Panc1 (cell line): ENCODE results near the gene ITPR3. TPM values are rescaled to one million over a fixed set of nuclear protein-coding genes. Genes with fewer than 3 reads are reported as not detected.

ENCODE experiments used
- ATAC-seq: fragments of 200-7000 bp; cut with Tn5 transposase; 2 replicates; pipeline ENCODE4 v1.9.1; 2020; ENCODE audit warnings: mild to moderate bottlenecking, moderate library complexity
- BruUV-seq: library from RNA; stranded (reverse); fragments of 400-500 nt; replicated peaks from 2 replicates; lab custom pipeline; 2021; lab: Mats Ljungman, UMichigan
- CTCF ChIA-PET: fragments of 300-600 bp; sonication (Branson Sonifier 250); formaldehyde crosslinking; loops from one replicate; lab custom pipeline; 2022; ENCODE audit warnings: antibody characterized with exemption; lab: Charles Lee
- POLR2A ChIA-PET: fragments of 300-600 bp; sonication (Branson Sonifier 250); formaldehyde crosslinking; loops from one replicate; lab custom pipeline; 2022; ENCODE audit warnings: antibody characterized with exemption; lab: Charles Lee
- DNase-seq: peaks from one replicate; pipeline ENCODE4 v3.0.0-alpha.2; 2010; ENCODE audit warnings: low read depth, low spot score
- H3K27ac ChIP-seq: 2 replicates; pipeline ENCODE4 v1.5.1; 2011; ENCODE audit warnings: mild to moderate bottlenecking, low read length, inconsistent platforms
- H3K27me3 ChIP-seq: fragments of 200-500 bp; sonication (Bioruptor generic); 2 replicates; pipeline ENCODE4 v1.6.0; 2014; ENCODE audit warnings: low read length, inconsistent platforms; ENCODE audit not compliant: control insufficient read depth, insufficient read depth
- H3K36me3 ChIP-seq: fragments of 200-500 bp; sonication (Bioruptor generic); 2 replicates; pipeline ENCODE4 v1.5.1; 2014; ENCODE audit warnings: inconsistent platforms, mild to moderate bottlenecking, low read length, moderate library complexity; ENCODE audit not compliant: control insufficient read depth, insufficient read depth
- H3K4me1 ChIP-seq: 2 replicates; pipeline ENCODE4 v1.5.1; 2011; ENCODE audit warnings: inconsistent platforms, mild to moderate bottlenecking, low read length, moderate library complexity; ENCODE audit not compliant: control insufficient read depth, insufficient read depth
- H3K4me3 ChIP-seq, 2 experiments: 2 replicates each; pipeline ENCODE4 v1.5.1; 2011 to 2012; ENCODE audit warnings: low read depth in 2 of 2, low read length in 2 of 2, mild to moderate bottlenecking in 2 of 2, inconsistent platforms in 1 of 2, moderate library complexity in 1 of 2
- H3K9me3 ChIP-seq: fragments of 200-500 bp; sonication (Bioruptor generic); 2 replicates; pipeline ENCODE4 v1.5.1; 2014; ENCODE audit warnings: low read depth, mild to moderate bottlenecking, inconsistent platforms, low read length, moderate library complexity; ENCODE audit not compliant: control insufficient read depth, insufficient read depth
- POLR2AphosphoS5 ChIP-seq: IDR thresholded peaks from 2 replicates; pipeline ENCODE4 v1.6.1; 2012; ENCODE audit warnings: mild to moderate bottlenecking, low read depth, low read length, moderate library complexity
- SIN3A ChIP-seq: IDR thresholded peaks from 2 replicates; pipeline ENCODE4 v1.6.1; 2012; ENCODE audit warnings: low read depth, mild to moderate bottlenecking, low read length, moderate library complexity, borderline replicate concordance; ENCODE audit not compliant: insufficient read depth
- TCF7L2 ChIP-seq: IDR thresholded peaks from 2 replicates; pipeline ENCODE4 v1.6.1; 2011; ENCODE audit warnings: mild to moderate bottlenecking, low read depth, low read length, inconsistent platforms
- in situ Hi-C: cut with HindIII; loops from 2 replicates; pipeline ENCODE4 v1.10.0; 2016; ENCODE audit warnings: low sequenced_read_pairs, low pct_unique_long_range_greater_than_20kb
- intact Hi-C: fragments of 100-400 bp; cut with micrococcal nuclease; formaldehyde crosslinking; loops from one replicate; pipeline ENCODE4 v1.10.0; 2022; ENCODE audit not compliant: unreplicated experiment
- total RNA-seq: library from RNA; stranded (reverse); gene quantifications from one replicate; pipeline ENCODE4 v1.2.1, GENCODE V29; 2021; ENCODE audit not compliant: unreplicated experiment
- TF ChIP-seq, protein P1 (sequence below): fragments of 450-650 bp; IDR thresholded peaks from 2 replicates; pipeline ENCODE4 v1.5.1; 2017; ENCODE audit warnings: mild to moderate bottlenecking
- TF ChIP-seq, protein P2 (sequence below), 2 experiments: IDR thresholded peaks; 2 replicates each; pipeline ENCODE4 v1.6.1; 2011 to 2012; ENCODE audit warnings: low read depth in 2 of 2, control low read depth in 1 of 2, low read length in 1 of 2, mild to moderate bottlenecking in 1 of 2, moderate library complexity in 1 of 2; ENCODE audit not compliant: insufficient read depth in 1 of 2

Gene ITPR3
- total RNA-seq, 1 experiment from 2014 or later = 65.8 TPM

DNA sequence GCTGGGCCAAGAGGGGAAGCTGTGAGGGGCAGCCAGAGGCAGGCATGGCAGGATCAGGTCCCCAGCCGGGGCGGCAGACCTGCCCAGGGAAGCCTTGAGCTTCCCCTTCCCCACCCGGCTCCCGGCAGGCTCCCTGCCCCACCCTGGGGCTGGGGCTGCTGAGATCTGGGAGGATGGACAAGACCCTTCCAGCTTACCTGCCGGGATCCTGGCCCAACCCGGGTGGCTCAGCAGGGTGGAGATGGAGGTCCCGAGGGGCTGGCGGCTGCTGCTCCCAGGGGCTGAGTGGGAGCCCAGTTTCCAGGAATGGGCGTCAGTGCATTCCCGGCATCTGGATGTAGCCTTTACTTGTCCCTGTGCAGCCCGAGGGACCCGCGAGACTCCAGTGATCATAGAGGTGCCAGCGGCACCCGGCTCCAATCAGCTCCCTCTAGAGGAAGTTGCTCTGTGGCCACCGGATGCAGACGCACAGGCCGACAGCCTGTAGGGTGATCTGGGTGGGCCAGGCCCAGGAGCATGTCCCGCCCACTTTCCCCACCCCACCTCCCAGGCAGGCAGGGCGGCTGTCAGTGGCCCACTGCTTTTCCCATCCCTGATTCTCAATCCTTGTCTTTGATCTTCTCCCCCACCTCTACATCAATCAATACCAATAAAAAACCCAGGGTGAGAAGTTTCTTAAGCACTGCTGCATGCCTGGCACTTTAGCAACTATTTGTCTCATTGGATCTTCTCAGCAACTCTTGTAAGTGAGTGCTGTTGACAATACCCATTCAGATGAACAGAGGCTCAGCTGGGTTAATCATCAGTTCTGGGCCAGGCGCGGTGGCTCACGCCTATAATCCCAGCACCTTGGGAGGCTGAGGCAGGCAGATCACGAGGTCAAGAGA lies 41.1 kb upstream of the ITPR3 start, which contains the start of gene BAK1:
Gene BAK1, minus strand, starts transcription at position 449 of the 887 bp plus-strand sequence. CDS start 2,672 bp downstream, outside the sequence.
- in situ Hi-C loops (no loop called here), intact Hi-C loops (loop anchor here (10.0 kb wide), 1 partner anchor 125 kb away; the partner anchor contains the start of gene ZBTB9)
- TF ChIP-seq POLR2AphosphoS5 (peak; percentile 74), SIN3A (no peak)
- TF ChIP-seq, protein P1, sequence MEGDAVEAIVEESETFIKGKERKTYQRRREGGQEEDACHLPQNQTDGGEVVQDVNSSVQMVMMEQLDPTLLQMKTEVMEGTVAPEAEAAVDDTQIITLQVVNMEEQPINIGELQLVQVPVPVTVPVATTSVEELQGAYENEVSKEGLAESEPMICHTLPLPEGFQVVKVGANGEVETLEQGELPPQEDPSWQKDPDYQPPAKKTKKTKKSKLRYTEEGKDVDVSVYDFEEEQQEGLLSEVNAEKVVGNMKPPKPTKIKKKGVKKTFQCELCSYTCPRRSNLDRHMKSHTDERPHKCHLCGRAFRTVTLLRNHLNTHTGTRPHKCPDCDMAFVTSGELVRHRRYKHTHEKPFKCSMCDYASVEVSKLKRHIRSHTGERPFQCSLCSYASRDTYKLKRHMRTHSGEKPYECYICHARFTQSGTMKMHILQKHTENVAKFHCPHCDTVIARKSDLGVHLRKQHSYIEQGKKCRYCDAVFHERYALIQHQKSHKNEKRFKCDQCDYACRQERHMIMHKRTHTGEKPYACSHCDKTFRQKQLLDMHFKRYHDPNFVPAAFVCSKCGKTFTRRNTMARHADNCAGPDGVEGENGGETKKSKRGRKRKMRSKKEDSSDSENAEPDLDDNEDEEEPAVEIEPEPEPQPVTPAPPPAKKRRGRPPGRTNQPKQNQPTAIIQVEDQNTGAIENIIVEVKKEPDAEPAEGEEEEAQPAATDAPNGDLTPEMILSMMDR = peak; percentile 78
- Histone ChIP-seq H3K9me3 (no peaks in the 10 kb centered on the region), H3K27me3 (no peaks in the 10 kb centered on the region), H3K36me3 (peaks cover 2% of the 10 kb centered on the region; the same call in 1 of the 2 replicates), H3K4me3 (peak within 1 kb of the TSS; percentile 94 to 98), H3K4me1 (peaks cover 16% of the 10 kb centered on the region), H3K27ac (peak within 1 kb of the TSS; percentile 92)
- ATAC-seq = peak; percentile 97
- ChIA-PET POLR2A (no interaction called here), CTCF (interaction anchor here (0.6 to 0.7 kb wide), 4 partner anchors 10 to 216 kb away, joined by 3 read pairs; partner anchors contain the start of gene UQCC2)
- DNase-seq = no peak
- no TSS peak for BruUV-seq

DNA sequence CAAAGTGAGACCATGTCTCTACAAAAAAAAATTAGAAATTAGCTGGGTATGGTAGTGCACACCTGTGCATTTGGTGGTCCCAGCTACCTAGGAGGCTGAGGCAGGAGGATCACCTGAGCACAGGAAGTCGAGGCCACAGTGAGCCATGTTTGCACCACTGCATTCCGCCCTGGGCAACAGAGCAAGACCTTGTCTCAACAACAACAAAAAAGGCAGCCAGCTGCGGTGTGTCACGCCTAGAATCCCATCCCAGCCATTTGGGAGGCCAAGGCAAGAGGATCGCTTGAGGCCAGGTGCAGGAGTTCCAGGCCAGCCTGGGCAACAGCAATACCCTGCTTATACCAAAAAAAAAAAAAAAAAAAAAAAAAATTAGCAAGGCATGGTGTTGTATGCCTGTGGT lies 39.9 kb upstream of the ITPR3 start:
- H3K36me3 ChIP-seq = peaks cover 2% of the 10 kb centered on the region; the same call in 1 of the 2 replicates
- H3K27ac ChIP-seq = no peak overlapping the region
- H3K27me3 ChIP-seq = no peaks in the 10 kb centered on the region
- in situ Hi-C loops = no loop called here
- H3K4me1 ChIP-seq = peaks cover 21% of the 10 kb centered on the region
- TF ChIP-seq, protein P1 = no peak
- no peak for TF ChIP-seq POLR2AphosphoS5
- TF ChIP-seq TCF7L2 = no peak
- TF ChIP-seq SIN3A = no peak
- TF ChIP-seq, protein P2, sequence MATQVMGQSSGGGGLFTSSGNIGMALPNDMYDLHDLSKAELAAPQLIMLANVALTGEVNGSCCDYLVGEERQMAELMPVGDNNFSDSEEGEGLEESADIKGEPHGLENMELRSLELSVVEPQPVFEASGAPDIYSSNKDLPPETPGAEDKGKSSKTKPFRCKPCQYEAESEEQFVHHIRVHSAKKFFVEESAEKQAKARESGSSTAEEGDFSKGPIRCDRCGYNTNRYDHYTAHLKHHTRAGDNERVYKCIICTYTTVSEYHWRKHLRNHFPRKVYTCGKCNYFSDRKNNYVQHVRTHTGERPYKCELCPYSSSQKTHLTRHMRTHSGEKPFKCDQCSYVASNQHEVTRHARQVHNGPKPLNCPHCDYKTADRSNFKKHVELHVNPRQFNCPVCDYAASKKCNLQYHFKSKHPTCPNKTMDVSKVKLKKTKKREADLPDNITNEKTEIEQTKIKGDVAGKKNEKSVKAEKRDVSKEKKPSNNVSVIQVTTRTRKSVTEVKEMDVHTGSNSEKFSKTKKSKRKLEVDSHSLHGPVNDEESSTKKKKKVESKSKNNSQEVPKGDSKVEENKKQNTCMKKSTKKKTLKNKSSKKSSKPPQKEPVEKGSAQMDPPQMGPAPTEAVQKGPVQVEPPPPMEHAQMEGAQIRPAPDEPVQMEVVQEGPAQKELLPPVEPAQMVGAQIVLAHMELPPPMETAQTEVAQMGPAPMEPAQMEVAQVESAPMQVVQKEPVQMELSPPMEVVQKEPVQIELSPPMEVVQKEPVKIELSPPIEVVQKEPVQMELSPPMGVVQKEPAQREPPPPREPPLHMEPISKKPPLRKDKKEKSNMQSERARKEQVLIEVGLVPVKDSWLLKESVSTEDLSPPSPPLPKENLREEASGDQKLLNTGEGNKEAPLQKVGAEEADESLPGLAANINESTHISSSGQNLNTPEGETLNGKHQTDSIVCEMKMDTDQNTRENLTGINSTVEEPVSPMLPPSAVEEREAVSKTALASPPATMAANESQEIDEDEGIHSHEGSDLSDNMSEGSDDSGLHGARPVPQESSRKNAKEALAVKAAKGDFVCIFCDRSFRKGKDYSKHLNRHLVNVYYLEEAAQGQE (IDR thresholded peaks at IDR 0.05; ENCODE audit: insufficient read depth in 1 of 2, low read depth in 2 of 2, low read length in 1 of 2) = no peak
- ATAC-seq = no peak
- H3K4me3 ChIP-seq = no peak overlapping the region
- intact Hi-C loops = no loop called here
- BruUV-seq = no TSS peak
- POLR2A ChIA-PET = interaction anchor here (0.6 kb wide), 1 partner anchor 116 kb away, joined by 3 read pairs; no protein-coding TSS in a partner anchor
- CTCF ChIA-PET = interaction anchor here (0.6 kb wide), 1 partner anchor 805 kb away, joined by 10 read pairs; no protein-coding TSS in a partner anchor
- H3K9me3 ChIP-seq = no peaks in the 10 kb centered on the region
- no peak for DNase-seq
